K562 (cell line): ENCODE results near the gene ANKRD30A. TPM values are rescaled to one million over a fixed set of nuclear protein-coding genes. Genes with fewer than 3 reads are reported as not detected.

Source experiments
- ATAC-seq: fragments of 200-7000 bp; cut with Tn5 transposase; 3 replicates; pipeline ENCODE4 v1.9.1; 2020; ENCODE audit warnings: moderate library complexity
- BruUV-seq: library from RNA; stranded (reverse); fragments of 400-500 nt; replicated peaks from 2 replicates; lab custom pipeline; 2021; lab: Mats Ljungman, UMichigan
- CTCF ChIA-PET: fragments of 300-600 bp; formaldehyde crosslinking; extraction: SDS; loops from one replicate; lab custom pipeline; 2021; ENCODE audit warnings: low intra/inter-chr PET ratio; lab: Yijun Ruan, JAX
- POLR2A ChIA-PET: fragments of 300-600, 350-650 bp; sonication (Branson Sonifier 250); formaldehyde crosslinking; extraction: SDS; loops from one replicate; lab custom pipeline; 2021; ENCODE audit warnings: antibody characterized with exemption, inconsistent platforms; lab: Yijun Ruan, JAX
- DNase-seq, 4 experiments: peaks; one replicate each; pipeline versions ENCODE4 v3.0.0 to v3.0.0-alpha.2; 2011 to 2018; ENCODE audit warnings: low spot score in 3 of 4, mixed read lengths in 3 of 4; ENCODE audit errors: extremely low read depth in 1 of 4
- FAIRE-seq: peaks from 2 replicates; lab custom pipeline; 2011; peaks lifted over from hg19 to GRCh38; lab: Jason Lieb, UNC
- H2AFZ ChIP-seq: 2 replicates; pipeline ENCODE4 v1.6.0; 2011; ENCODE audit warnings: low read depth, low read length, control low read depth, inconsistent platforms
- H3K27ac ChIP-seq: fragments of 200-600 bp; 3 replicates; pipeline ENCODE4 v1.8.0; 2011; ENCODE audit warnings: low read depth, mild to moderate bottlenecking, control low read depth, inconsistent platforms, low read length, moderate library complexity, mixed read lengths; ENCODE audit errors: extremely low read depth
- H3K27me3 ChIP-seq, 2 experiments: fragments of 300-600 bp in 1 of 2; 2 replicates in 1 of 2; 3 replicates in 1 of 2; pipeline versions ENCODE4 v1.6.0 to v1.8.0; 2011; ENCODE audit warnings: inconsistent platforms in 2 of 2, low read length in 2 of 2, mild to moderate bottlenecking in 1 of 2, mixed read lengths in 1 of 2, moderate library complexity in 1 of 2; ENCODE audit not compliant: control insufficient read depth in 2 of 2, insufficient read depth in 2 of 2
- H3K36me3 ChIP-seq: fragments of 300-600 bp; 3 replicates; pipeline ENCODE4 v1.8.0; 2011; ENCODE audit warnings: mild to moderate bottlenecking, low read length, inconsistent platforms; ENCODE audit not compliant: control insufficient read depth, insufficient read depth
- H3K4me1 ChIP-seq, 2 experiments: fragments of 200-600 bp in 1 of 2; replicated peaks in 1 of 2; 2 replicates in 1 of 2; 3 replicates in 1 of 2; pipeline versions ENCODE4 v1.5.1 to v1.8.0; 2011; ENCODE audit warnings: inconsistent platforms in 2 of 2, low read length in 2 of 2, mild to moderate bottlenecking in 1 of 2, mixed read lengths in 1 of 2, moderate library complexity in 1 of 2; ENCODE audit not compliant: control insufficient read depth in 2 of 2, insufficient read depth in 2 of 2
- H3K4me2 ChIP-seq: 2 replicates; pipeline ENCODE4 v1.6.1; 2011; ENCODE audit warnings: low read length, control low read depth, inconsistent platforms, mixed read lengths; ENCODE audit not compliant: insufficient read depth
- H3K4me3 ChIP-seq: fragments of 200-600 bp; sonication (generic), shearing (Covaris generic); 2 replicates; pipeline ENCODE4 v1.5.1; 2016; ENCODE audit warnings: control low read depth, inconsistent platforms
- H3K79me2 ChIP-seq: fragments of 200-600 bp; 3 replicates; pipeline ENCODE4 v1.8.0; 2011; ENCODE audit warnings: low read length, inconsistent platforms; ENCODE audit not compliant: control insufficient read depth, insufficient read depth
- H3K9ac ChIP-seq, 2 experiments: 2 replicates each; pipeline versions ENCODE4 v1.6.0 to v1.6.1; 2011; ENCODE audit warnings: low read depth in 2 of 2, low read length in 2 of 2, control low read depth in 1 of 2, inconsistent platforms in 1 of 2, mild to moderate bottlenecking in 1 of 2, mixed read lengths in 1 of 2; ENCODE audit not compliant: insufficient read depth in 1 of 2
- H3K9me1 ChIP-seq: one replicate; pipeline ENCODE4 v1.6.0; 2011; ENCODE audit warnings: inconsistent platforms, mild to moderate bottlenecking, low read length, moderate library complexity; ENCODE audit not compliant: control insufficient read depth, insufficient read depth
- H3K9me3 ChIP-seq: replicated peaks from 2 replicates; pipeline ENCODE4 v1.5.1; 2011; ENCODE audit warnings: low read depth, low read length, inconsistent platforms; ENCODE audit not compliant: control insufficient read depth, insufficient read depth
- H4K20me1 ChIP-seq: replicated peaks from 2 replicates; pipeline ENCODE4 v1.6.1; 2011; ENCODE audit warnings: low read length, inconsistent platforms, mixed read lengths; ENCODE audit not compliant: control insufficient read depth, insufficient read depth
- ETV1 ChIP-seq: fragments of 450-650 bp; conservative IDR thresholded peaks from 2 replicates; pipeline ENCODE4 v1.6.1; 2016; ENCODE audit warnings: missing genetic modification characterization, control low read depth, low read depth, missing compliant biosample characterization
- FOXO4 ChIP-seq: fragments of 450-650 bp; formaldehyde crosslinking; IDR thresholded peaks from 2 replicates; pipeline ENCODE4 v1.4.0; 2020; ENCODE audit warnings: mild to moderate bottlenecking, moderate library complexity
- RBM34 ChIP-seq: fragments of 200-400 bp; formaldehyde crosslinking; IDR thresholded peaks from 2 replicates; pipeline ENCODE4 v1.6.1; 2018; ENCODE audit warnings: low read length, borderline replicate concordance; ENCODE audit not compliant: insufficient read depth
- RERE ChIP-seq: sonication (generic); formaldehyde crosslinking; IDR thresholded peaks from 2 replicates; pipeline ENCODE4 v1.8.0; 2023; ENCODE audit warnings: missing genetic modification reagents, mild to moderate bottlenecking, borderline replicate concordance
- SFPQ ChIP-seq: fragments of 200-400 bp; formaldehyde crosslinking; IDR thresholded peaks from 2 replicates; pipeline ENCODE4 v1.6.1; 2017; ENCODE audit warnings: mild to moderate bottlenecking, low read depth, low read length, moderate library complexity
- SIN3A ChIP-seq, 2 experiments: fragments of 150-350 bp in 1 of 2; IDR thresholded peaks; 2 replicates each; pipeline ENCODE4 v1.6.1; 2011 to 2016; ENCODE audit warnings: borderline replicate concordance in 2 of 2, low read depth in 2 of 2, low read length in 2 of 2, mild to moderate bottlenecking in 2 of 2, moderate library complexity in 2 of 2; ENCODE audit not compliant: control insufficient read depth in 1 of 2
- ZMIZ1 ChIP-seq, 2 experiments: fragments of 150-350 bp in 1 of 2; IDR thresholded peaks; 2 replicates each; pipeline ENCODE4 v1.6.1; 2012 to 2016; ENCODE audit warnings: low read depth in 2 of 2, low read length in 2 of 2, mild to moderate bottlenecking in 1 of 2, moderate library complexity in 1 of 2
- ZNF224 ChIP-seq: sonication (generic); formaldehyde crosslinking; IDR thresholded peaks from 2 replicates; pipeline ENCODE4 v1.8.0; 2022; ENCODE audit warnings: mild to moderate bottlenecking, missing genetic modification reagents
- WGBS: fragments of 100-300 bp; shearing (Covaris generic); methylation state at CpG from one replicate; pipeline ENCODE4 v1.1.6; 2016; ENCODE audit warnings: low coverage, mixed read lengths; ENCODE audit not compliant: insufficient coverage; ENCODE audit errors: missing lambda C conversion rate; 5-methylcytosine and 5-hydroxymethylcytosine counted together
- in situ Hi-C: fragments of 300-500 bp; cut with MboI; formaldehyde crosslinking; loops from 4 replicates; pipeline ENCODE4 v1.15.0; 2018; ENCODE audit warnings: inconsistent platforms, mixed read lengths
- intact Hi-C: fragments of 100-400 bp; cut with micrococcal nuclease; formaldehyde crosslinking; loops from 2 replicates; pipeline ENCODE4 v1.14.2; 2022
- polyA plus RNA-seq, 8 experiments: library from polyadenylated mRNA; depleted of rRNA in 4 of 8; stranded (reverse) in 5 of 8; unstranded in 3 of 8; fragments of >200 nt; fragmentation: Nextera tagmentation in 2 of 8; fragmentation: Illumina TruSeq in 1 of 8; extraction: Ambion mirVana in 2 of 8; extraction: Trizol in 1 of 8; gene quantifications; 2 replicates each; pipeline versions ENCODE4 v1.2.1 to v1.2.3, GENCODE V29; 2011 to 2014; ENCODE audit warnings: inconsistent platforms in 1 of 8, missing spikeins in 1 of 8
- total RNA-seq, 7 experiments: library from RNA; depleted of rRNA in 6 of 7; stranded (reverse); fragments of >200 nt in 6 of 7; fragmentation: Illumina TruSeq in 2 of 7; extraction: Trizol in 2 of 7; gene quantifications; 2 replicates each; pipeline versions ENCODE4 v1.2.1 to v1.2.3, GENCODE V29; 2011 to 2021; ENCODE audit warnings: low replicate concordance in 1 of 7

The ANKRD30A gene
- total and polyA plus RNA-seq, 9 of the 15 experiments (the other 6 are each of a cell fraction or from before 2014, with no cell fraction given): 0.04 to 0.09 (median 0.07) TPM; not detected in 6

- H3K4me3 ChIP-seq: no peak overlapping the region
- intact Hi-C loops: no loop called here
- no peak overlapping the region for H2AFZ ChIP-seq
- H3K9me3 ChIP-seq: no peaks in the 10 kb centered on the region
- H3K4me2 ChIP-seq: no peak overlapping the region
- no peak overlapping the region for H3K27ac ChIP-seq
- in situ Hi-C loops: no loop called here
- H3K27me3 ChIP-seq: no peaks in the 10 kb centered on the region
- FAIRE-seq: no peak
- no peaks in the 10 kb centered on the region for H3K9me1 ChIP-seq
- no peak for DNase-seq
- CTCF ChIA-PET: no interaction called here
- no peaks in the 10 kb centered on the region for H4K20me1 ChIP-seq
- H3K4me1 ChIP-seq: no peaks in the 10 kb centered on the region
- POLR2A ChIA-PET: no interaction called here
- BruUV-seq: no TSS peak
- no peak overlapping the region for H3K9ac ChIP-seq
- WGBS: 0% methylated on average over 3 of the region's 3 CpGs
- H3K36me3 ChIP-seq: no peaks in the 10 kb centered on the region
- no peak for ATAC-seq
- H3K79me2 ChIP-seq: no peaks in the 10 kb centered on the region
- TF ChIP-seq SIN3A (IDR thresholded peaks at IDR 0.05; ENCODE audit: borderline replicate concordance in 2 of 2, control insufficient read depth in 1 of 2, low read depth in 2 of 2, low read length in 2 of 2) (no peak), FOXO4 (CRISPR knock-in tag) (no peak), ZNF224 (no peak), RERE (CRISPR knock-in tag) (no peak), RBM34 (no peak), ETV1 (no peak), SFPQ (no peak), ZMIZ1 (IDR thresholded peaks at IDR 0.05; ENCODE audit: low read depth in 2 of 2, low read length in 2 of 2) (no peak)
Observed at GRCh38 chr10:37234692-37235091, 109.3 kb downstream of the ANKRD30A start.
